HCT116 (cell line): ENCODE data around the gene LRCH1. TPM values are rescaled to one million over a fixed set of nuclear protein-coding genes. Genes with fewer than 3 reads are reported as not detected.

ENCODE experiments used
- ATAC-seq: fragments of 200-7000 bp; cut with Tn5 transposase; 2 replicates; pipeline ENCODE4 v1.9.1; 2020; ENCODE audit warnings: mild to moderate bottlenecking, moderate library complexity
- BruUV-seq: library from RNA; stranded (reverse); fragments of 400-500 nt; replicated peaks from 2 replicates; lab custom pipeline; 2021; lab: Mats Ljungman, UMichigan
- CTCF ChIA-PET: fragments of 300-600 bp; sonication (Branson Sonifier 250); formaldehyde crosslinking; loops from one replicate; lab custom pipeline; 2021; ENCODE audit warnings: antibody characterized with exemption; lab: Charles Lee
- POLR2A ChIA-PET: fragments of 300-600, 350-600 bp; sonication (Branson Sonifier 250); formaldehyde crosslinking; loops from one replicate; lab custom pipeline; 2021; ENCODE audit warnings: antibody characterized with exemption; lab: Charles Lee
- RAD21 ChIA-PET, 2 experiments: fragments of 300-600 bp; sonication (Branson Sonifier 250); formaldehyde crosslinking; loops; one replicate each; lab custom pipeline; 2023; ENCODE audit warnings: low total read pairs in 2 of 2; ENCODE audit not compliant: uncharacterized antibody in 2 of 2, unreplicated experiment in 2 of 2, low non-redundant PET in 1 of 2; lab: Charles Lee
- DNase-seq: peaks from one replicate; pipeline ENCODE4 v3.0.0-alpha.2; 2010; ENCODE audit warnings: low read depth, low spot score
- H2AFZ ChIP-seq: fragments of 200-600 bp; shearing (Covaris generic), sonication (generic); 2 replicates; pipeline ENCODE4 v1.6.1; 2017; ENCODE audit warnings: low read depth, mixed run types, mixed read lengths, antibody characterized with exemption, low read length; ENCODE audit not compliant: poor library complexity, severe bottlenecking
- H3K27ac ChIP-seq: 2 replicates; pipeline ENCODE4 v1.5.1; 2012; ENCODE audit warnings: low read depth, low read length
- H3K27me3 ChIP-seq: fragments of 200-600 bp; sonication (generic); 2 replicates; pipeline ENCODE4 v1.6.1; 2016; ENCODE audit warnings: mixed run types, low read length, mixed read lengths; ENCODE audit not compliant: insufficient read depth
- H3K36me3 ChIP-seq, 2 experiments: fragments of 200-500 bp in 1 of 2; fragments of 200-600 bp in 1 of 2; sonication (Bioruptor generic) in 1 of 2; sonication (generic) in 1 of 2; 2 replicates each; pipeline versions ENCODE4 v1.5.1 to v1.6.1; 2014 to 2016; ENCODE audit warnings: low read length in 2 of 2, inconsistent platforms in 1 of 2, mixed read lengths in 1 of 2, mixed run types in 1 of 2; ENCODE audit not compliant: insufficient read depth in 2 of 2, control insufficient read depth in 1 of 2
- H3K4me1 ChIP-seq, 2 experiments: fragments of 200-600 bp in 1 of 2; sonication (generic) in 1 of 2; 2 replicates each; pipeline versions ENCODE4 v1.5.1 to v1.6.1; 2012 to 2017; ENCODE audit warnings: low read length in 2 of 2, inconsistent platforms in 1 of 2, mild to moderate bottlenecking in 1 of 2, mixed read lengths in 1 of 2, mixed run types in 1 of 2, moderate library complexity in 1 of 2; ENCODE audit not compliant: insufficient read depth in 2 of 2, control insufficient read depth in 1 of 2
- H3K4me2 ChIP-seq: fragments of 200-600 bp; sonication (generic); 2 replicates; pipeline ENCODE4 v1.6.1; 2017; ENCODE audit warnings: mixed run types, low read length, mixed read lengths
- H3K4me3 ChIP-seq, 2 experiments: fragments of 200-600 bp in 1 of 2; sonication (generic) in 1 of 2; replicated peaks in 1 of 2; 2 replicates each; pipeline ENCODE4 v1.5.1; 2011 to 2016; ENCODE audit warnings: low read length in 2 of 2, control low read depth in 1 of 2, low read depth in 1 of 2, mild to moderate bottlenecking in 1 of 2, mixed read lengths in 1 of 2, mixed run types in 1 of 2
- H3K79me2 ChIP-seq: fragments of 200-600 bp; sonication (generic); 2 replicates; pipeline ENCODE4 v1.6.1; 2017; ENCODE audit warnings: mild to moderate bottlenecking, mixed run types, low read length, moderate library complexity, mixed read lengths; ENCODE audit not compliant: insufficient read depth
- H3K9ac ChIP-seq: fragments of 200-600 bp; sonication (generic); 2 replicates; pipeline ENCODE4 v1.6.1; 2016; ENCODE audit warnings: low read length, mixed read lengths
- H3K9me2 ChIP-seq: fragments of 200-600 bp; sonication (generic), shearing (Covaris generic); 2 replicates; pipeline ENCODE4 v1.6.1; 2017; ENCODE audit warnings: mixed run types, mild to moderate bottlenecking, moderate library complexity; ENCODE audit not compliant: insufficient read depth
- H3K9me3 ChIP-seq, 2 experiments: fragments of 200-500 bp in 1 of 2; fragments of 200-600 bp in 1 of 2; sonication (Bioruptor generic) in 1 of 2; sonication (generic) in 1 of 2; 2 replicates each; pipeline ENCODE4 v1.6.1; 2014 to 2017; ENCODE audit warnings: low read length in 2 of 2, mixed read lengths in 2 of 2, inconsistent platforms in 1 of 2, low read depth in 1 of 2, mild to moderate bottlenecking in 1 of 2, mixed run types in 1 of 2, moderate library complexity in 1 of 2; ENCODE audit not compliant: control insufficient read depth in 1 of 2, insufficient read depth in 1 of 2
- H4K20me1 ChIP-seq: fragments of 200-600 bp; sonication (generic), shearing (Covaris generic); 2 replicates; pipeline ENCODE4 v1.6.1; 2017; ENCODE audit warnings: mixed run types, mild to moderate bottlenecking, moderate library complexity; ENCODE audit not compliant: insufficient read depth
- CEBPB ChIP-seq: IDR thresholded peaks from 2 replicates; pipeline ENCODE4 v1.6.1; 2012; ENCODE audit warnings: low read depth
- EGR1 ChIP-seq: IDR thresholded peaks from 2 replicates; pipeline ENCODE4 v1.6.1; 2012; ENCODE audit warnings: low read depth
- FOSL1 ChIP-seq: IDR thresholded peaks from 2 replicates; pipeline ENCODE4 v1.6.1; 2012; ENCODE audit warnings: low read depth
- SIN3A ChIP-seq: IDR thresholded peaks from 2 replicates; pipeline ENCODE4 v1.6.1; 2012; ENCODE audit warnings: low read depth
- TCF7L2 ChIP-seq: IDR thresholded peaks from 2 replicates; pipeline ENCODE4 v1.7.0; 2011; ENCODE audit warnings: borderline replicate concordance, inconsistent platforms; ENCODE audit not compliant: insufficient read depth, insufficient read length; ENCODE audit errors: extremely low read depth
- ZFX ChIP-seq: fragments of 450-650 bp; IDR thresholded peaks from 2 replicates; pipeline ENCODE4 v1.6.1; 2017
- intact Hi-C: fragments of 100-400 bp; cut with micrococcal nuclease; formaldehyde crosslinking; loops from 2 replicates; pipeline ENCODE4 v1.10.0; 2022
- total RNA-seq: library from RNA; stranded (reverse); gene quantifications from one replicate; pipeline ENCODE4 v1.2.1, GENCODE V29; 2021; ENCODE audit not compliant: unreplicated experiment
- TF ChIP-seq, protein P1 (sequence below): IDR thresholded peaks from 2 replicates; pipeline ENCODE4 v1.6.1; 2011; ENCODE audit warnings: mild to moderate bottlenecking, low read length, moderate library complexity; ENCODE audit not compliant: insufficient replicate concordance; ENCODE audit errors: extremely low read depth
- TF ChIP-seq, protein P2 (sequence below): IDR thresholded peaks from 2 replicates; pipeline ENCODE4 v1.6.1; 2012; ENCODE audit warnings: low read depth
- TF ChIP-seq, protein P3 (sequence below): IDR thresholded peaks from 2 replicates; pipeline ENCODE4 v1.6.1; 2012

LRCH1 gene
- total RNA-seq, 1 experiment from 2014 or later: 15.6 TPM

DNA sequence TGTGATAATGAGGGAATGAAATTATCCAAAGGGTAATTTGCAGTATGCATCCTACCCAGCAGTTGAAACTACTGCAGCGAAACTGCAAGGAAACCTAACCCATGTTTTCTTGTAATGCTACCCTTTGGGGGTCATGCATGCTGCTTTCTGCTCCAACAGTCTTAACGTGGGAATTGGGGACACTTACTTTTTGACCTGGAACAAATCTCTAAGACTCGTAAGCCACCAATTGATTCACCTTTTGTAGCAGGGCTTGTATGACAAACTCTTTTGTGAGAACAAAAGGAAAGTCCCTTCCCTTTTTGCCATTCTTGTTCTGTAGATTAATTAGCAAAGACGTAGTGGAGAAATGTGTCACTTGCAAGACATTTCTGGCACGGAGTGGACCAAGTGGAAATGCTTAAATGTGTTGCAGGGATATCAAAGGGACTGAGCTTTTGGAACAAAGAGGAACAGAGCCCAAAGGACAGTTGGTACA, 27.4 kb downstream of the LRCH1 start:
- no peak overlapping the region for H3K9ac ChIP-seq
- RAD21 ChIA-PET: no interaction called here
- no peak for TF ChIP-seq EGR1
- no peak for TF ChIP-seq FOSL1
- no peak for TF ChIP-seq ZFX
- no peak for TF ChIP-seq SIN3A
- TF ChIP-seq CEBPB: no peak
- TF ChIP-seq, protein P1, sequence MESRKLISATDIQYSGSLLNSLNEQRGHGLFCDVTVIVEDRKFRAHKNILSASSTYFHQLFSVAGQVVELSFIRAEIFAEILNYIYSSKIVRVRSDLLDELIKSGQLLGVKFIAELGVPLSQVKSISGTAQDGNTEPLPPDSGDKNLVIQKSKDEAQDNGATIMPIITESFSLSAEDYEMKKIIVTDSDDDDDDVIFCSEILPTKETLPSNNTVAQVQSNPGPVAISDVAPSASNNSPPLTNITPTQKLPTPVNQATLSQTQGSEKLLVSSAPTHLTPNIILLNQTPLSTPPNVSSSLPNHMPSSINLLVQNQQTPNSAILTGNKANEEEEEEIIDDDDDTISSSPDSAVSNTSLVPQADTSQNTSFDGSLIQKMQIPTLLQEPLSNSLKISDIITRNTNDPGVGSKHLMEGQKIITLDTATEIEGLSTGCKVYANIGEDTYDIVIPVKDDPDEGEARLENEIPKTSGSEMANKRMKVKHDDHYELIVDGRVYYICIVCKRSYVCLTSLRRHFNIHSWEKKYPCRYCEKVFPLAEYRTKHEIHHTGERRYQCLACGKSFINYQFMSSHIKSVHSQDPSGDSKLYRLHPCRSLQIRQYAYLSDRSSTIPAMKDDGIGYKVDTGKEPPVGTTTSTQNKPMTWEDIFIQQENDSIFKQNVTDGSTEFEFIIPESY: no peak
- TF ChIP-seq, protein P2, sequence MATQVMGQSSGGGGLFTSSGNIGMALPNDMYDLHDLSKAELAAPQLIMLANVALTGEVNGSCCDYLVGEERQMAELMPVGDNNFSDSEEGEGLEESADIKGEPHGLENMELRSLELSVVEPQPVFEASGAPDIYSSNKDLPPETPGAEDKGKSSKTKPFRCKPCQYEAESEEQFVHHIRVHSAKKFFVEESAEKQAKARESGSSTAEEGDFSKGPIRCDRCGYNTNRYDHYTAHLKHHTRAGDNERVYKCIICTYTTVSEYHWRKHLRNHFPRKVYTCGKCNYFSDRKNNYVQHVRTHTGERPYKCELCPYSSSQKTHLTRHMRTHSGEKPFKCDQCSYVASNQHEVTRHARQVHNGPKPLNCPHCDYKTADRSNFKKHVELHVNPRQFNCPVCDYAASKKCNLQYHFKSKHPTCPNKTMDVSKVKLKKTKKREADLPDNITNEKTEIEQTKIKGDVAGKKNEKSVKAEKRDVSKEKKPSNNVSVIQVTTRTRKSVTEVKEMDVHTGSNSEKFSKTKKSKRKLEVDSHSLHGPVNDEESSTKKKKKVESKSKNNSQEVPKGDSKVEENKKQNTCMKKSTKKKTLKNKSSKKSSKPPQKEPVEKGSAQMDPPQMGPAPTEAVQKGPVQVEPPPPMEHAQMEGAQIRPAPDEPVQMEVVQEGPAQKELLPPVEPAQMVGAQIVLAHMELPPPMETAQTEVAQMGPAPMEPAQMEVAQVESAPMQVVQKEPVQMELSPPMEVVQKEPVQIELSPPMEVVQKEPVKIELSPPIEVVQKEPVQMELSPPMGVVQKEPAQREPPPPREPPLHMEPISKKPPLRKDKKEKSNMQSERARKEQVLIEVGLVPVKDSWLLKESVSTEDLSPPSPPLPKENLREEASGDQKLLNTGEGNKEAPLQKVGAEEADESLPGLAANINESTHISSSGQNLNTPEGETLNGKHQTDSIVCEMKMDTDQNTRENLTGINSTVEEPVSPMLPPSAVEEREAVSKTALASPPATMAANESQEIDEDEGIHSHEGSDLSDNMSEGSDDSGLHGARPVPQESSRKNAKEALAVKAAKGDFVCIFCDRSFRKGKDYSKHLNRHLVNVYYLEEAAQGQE: no peak
- TF ChIP-seq, protein P3, sequence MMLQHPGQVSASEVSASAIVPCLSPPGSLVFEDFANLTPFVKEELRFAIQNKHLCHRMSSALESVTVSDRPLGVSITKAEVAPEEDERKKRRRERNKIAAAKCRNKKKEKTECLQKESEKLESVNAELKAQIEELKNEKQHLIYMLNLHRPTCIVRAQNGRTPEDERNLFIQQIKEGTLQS: no peak
- TF ChIP-seq TCF7L2: no peak
- TF ChIP-seq, all 23 proteins: peak for 0
- ChIA-PET POLR2A (no interaction called here), CTCF (no interaction called here)
- intact Hi-C loops: no loop called here
- H3K79me2 ChIP-seq: peaks cover 73% of the 10 kb centered on the region
- no peak overlapping the region for H3K4me2 ChIP-seq
- no peaks in the 10 kb centered on the region for H3K9me3 ChIP-seq
- no peaks in the 10 kb centered on the region for H3K9me2 ChIP-seq
- H3K27me3 ChIP-seq: no peaks in the 10 kb centered on the region
- H4K20me1 ChIP-seq: peaks cover 4% of the 10 kb centered on the region; the same call in 1 of the 2 replicates
- ATAC-seq: no peak
- no peak overlapping the region for H3K27ac ChIP-seq
- no TSS peak for BruUV-seq
- H3K4me1 ChIP-seq: no peaks in the 10 kb centered on the region
- no peak overlapping the region for H2AFZ ChIP-seq
- no peaks in the 10 kb centered on the region for H3K36me3 ChIP-seq
- H3K4me3 ChIP-seq: no peak overlapping the region
- no peak for DNase-seq
